Measurements from ENCODE around the gene RCOR1.

Gene RCOR1

DNA sequence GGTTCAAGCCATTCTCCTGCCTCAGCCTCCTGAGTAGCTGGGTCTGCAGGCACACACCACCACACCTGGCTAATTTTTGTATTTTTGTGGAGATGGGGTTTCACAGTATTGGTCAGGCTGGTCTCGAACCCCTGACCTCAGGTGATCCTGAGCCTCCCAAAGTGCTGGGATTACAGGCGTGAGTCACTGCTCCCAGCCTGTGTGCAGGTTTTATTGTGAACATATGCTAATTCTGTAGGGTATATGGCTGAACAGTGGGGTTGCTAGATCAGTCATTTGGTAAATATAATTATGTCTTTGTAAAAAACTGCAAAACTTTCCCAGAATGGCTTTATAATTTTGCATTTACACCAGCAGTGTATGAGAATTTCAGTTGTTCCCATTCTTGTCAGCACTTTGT lies 85.9 kb downstream of the RCOR1 start:
- TF ChIP-seq, protein P1, sequence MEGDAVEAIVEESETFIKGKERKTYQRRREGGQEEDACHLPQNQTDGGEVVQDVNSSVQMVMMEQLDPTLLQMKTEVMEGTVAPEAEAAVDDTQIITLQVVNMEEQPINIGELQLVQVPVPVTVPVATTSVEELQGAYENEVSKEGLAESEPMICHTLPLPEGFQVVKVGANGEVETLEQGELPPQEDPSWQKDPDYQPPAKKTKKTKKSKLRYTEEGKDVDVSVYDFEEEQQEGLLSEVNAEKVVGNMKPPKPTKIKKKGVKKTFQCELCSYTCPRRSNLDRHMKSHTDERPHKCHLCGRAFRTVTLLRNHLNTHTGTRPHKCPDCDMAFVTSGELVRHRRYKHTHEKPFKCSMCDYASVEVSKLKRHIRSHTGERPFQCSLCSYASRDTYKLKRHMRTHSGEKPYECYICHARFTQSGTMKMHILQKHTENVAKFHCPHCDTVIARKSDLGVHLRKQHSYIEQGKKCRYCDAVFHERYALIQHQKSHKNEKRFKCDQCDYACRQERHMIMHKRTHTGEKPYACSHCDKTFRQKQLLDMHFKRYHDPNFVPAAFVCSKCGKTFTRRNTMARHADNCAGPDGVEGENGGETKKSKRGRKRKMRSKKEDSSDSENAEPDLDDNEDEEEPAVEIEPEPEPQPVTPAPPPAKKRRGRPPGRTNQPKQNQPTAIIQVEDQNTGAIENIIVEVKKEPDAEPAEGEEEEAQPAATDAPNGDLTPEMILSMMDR (IDR thresholded peaks at IDR 0.05; ENCODE audit: borderline replicate concordance, insufficient read depth, low read depth, low read length), result no peak
- no peak overlapping the region for H3K4me3 ChIP-seq (ENCODE audit: low read depth, low read length)

DNA sequence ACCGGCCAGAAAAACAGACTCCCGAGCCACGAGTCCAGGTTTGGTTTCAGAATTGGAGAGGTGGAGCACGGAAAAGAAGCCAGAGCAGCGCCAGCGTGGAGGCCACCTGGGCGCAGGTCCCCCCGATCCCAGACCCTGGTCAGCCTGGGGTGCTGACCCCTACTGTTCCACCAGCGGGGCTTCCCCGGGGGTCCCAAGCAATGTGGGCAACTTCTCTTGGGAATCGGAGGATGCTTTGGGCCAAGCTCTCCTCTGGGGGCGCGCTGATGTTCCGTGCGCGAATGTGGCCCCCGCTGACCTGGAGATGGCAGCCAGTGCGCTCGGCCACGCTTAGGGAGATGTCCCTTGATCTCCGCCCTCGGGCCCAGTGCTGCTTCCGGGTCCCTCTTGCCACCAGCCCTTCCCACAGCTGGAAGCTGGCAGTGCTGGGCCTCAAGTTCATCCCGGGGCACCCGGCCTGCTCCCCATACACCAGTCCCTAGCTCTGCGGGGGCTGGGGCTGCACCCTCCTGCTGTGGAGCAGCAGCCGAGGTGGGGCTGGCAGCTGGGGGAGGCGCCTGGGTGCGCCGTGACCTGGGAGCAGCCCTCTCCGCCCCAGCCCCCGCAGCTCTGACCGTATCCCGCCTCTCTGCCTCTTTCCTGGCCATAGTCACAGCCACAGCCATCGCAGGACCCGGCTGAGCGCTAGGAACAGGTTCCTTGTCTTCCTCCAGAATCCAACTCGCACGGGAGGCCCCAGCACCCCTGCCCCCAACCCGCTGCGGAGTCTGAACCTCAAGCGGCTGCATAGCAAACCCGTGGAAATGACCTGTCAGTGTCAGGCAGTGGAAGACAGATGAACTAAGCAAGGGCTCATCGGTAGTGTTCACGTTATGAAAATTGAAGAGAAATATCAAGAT lies 91.2 kb downstream of the RCOR1 start:
- TF ChIP-seq, protein P1 (IDR thresholded peaks at IDR 0.05; ENCODE audit: borderline replicate concordance, insufficient read depth, low read depth, low read length), result no peak
- H3K4me3 ChIP-seq (ENCODE audit: low read depth, low read length), result no peak overlapping the region

DNA sequence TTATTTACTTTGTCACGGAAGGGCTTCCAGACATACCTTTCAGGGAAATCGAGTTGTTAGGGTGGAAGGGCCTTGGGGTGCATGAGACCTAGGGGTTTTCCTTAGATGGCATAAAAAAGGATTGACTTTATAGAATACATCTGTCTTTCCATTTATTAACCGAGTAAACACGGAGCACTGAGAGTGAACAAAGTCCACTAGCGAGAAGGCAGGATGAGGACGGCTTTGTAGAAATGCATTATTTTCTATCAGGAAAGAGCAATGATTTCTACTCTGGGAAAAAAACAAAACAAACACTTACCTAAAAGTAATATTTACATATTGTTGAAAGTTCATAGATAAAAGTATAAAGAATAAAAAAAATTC lies 91.8 kb downstream of the RCOR1 start:
- no peak overlapping the region for H3K4me3 ChIP-seq (ENCODE audit: low read depth, low read length)
- TF ChIP-seq, protein P1 (IDR thresholded peaks at IDR 0.05; ENCODE audit: borderline replicate concordance, insufficient read depth, low read depth, low read length), result no peak

DNA sequence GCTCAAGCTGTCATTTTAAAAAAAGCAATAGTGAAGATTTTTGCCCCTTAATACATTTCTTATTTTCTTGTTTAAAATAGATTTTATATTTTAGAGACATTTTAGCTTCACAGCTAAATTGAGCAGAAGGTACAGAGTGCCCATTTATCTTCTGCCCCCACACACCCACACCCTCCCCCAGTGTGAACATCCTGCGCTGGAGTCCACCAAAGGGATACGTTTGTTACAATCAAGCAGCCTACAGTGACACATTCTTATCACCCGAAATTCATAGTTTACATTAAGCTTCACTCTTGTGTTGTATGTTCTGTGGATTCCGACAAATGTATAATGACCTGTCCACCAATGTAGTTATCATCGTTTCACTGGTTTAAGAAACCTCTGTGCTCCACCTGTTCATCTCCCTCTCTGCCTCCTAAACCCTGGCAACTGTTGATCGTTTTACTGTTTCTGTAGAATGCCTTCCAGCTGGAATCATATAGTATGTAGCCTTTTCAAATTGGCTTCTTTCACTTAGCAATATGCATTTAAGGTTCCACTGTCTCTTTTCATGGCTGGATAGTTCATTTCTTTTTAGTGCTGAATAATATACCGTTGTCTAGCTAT lies 93.8 kb downstream of the RCOR1 start:
- TF ChIP-seq, protein P1 (IDR thresholded peaks at IDR 0.05; ENCODE audit: borderline replicate concordance, insufficient read depth, low read depth, low read length), result no peak
- no peak overlapping the region for H3K4me3 ChIP-seq (ENCODE audit: low read depth, low read length)

DNA sequence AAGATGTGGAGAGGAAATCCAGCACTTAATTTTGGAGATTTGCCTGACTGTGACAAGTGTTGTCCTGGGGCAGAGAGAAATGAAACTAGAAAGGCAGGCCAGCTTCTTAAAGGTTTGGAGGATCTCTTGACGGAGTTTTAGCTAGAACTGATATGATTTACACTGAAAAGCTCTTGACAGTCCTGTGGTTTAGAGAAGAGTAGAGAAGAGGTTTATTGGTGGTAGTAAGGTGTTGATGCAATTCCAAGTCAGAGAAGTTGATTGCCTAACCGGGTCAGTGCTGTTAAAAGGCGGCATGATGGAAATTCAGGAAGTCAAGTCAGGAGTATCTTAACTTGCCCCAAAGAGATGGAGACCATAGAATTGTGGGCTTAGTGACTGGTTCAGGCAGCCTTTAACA lies 95.8 kb downstream of the RCOR1 start:
- H3K4me3 ChIP-seq (ENCODE audit: low read depth, low read length), result no peak overlapping the region
- TF ChIP-seq, protein P1 (IDR thresholded peaks at IDR 0.05; ENCODE audit: borderline replicate concordance, insufficient read depth, low read depth, low read length), result no peak

DNA sequence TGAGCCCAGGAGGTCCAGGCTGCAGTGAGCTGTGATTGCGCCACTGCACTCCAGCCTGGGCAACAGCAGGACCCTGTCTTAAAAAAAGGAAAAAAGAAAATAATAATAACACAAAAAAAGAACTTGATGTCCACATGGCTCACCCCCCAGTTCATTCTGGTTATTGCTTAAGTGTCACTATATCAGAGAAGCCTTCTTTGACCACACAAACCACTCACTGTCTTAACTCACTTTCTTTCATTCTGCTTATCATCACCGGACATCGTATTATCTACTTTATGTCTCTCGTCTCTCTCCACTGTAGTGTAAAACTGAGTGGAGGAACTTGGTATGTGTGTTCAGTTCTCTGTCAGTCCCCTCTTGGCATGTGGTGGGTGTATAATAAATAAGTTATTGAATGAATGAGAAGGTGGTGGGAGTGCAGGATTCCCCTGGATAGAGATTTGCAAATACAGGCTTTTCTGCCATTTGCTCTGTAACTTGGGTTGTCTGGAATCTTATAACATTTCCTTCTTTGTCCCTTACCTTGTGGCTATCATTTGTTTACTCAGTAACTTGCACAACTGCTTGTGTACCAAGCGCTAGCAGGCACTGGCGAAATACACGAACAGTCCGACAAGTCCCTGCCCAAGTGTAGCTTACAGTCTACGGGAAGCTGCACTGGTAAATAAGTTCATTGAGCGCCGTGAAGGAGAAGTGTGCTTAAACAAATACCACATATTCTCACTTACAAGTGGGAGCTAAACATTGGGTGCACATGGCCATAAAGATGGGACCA lies 98.2 kb downstream of the RCOR1 start:
- no peak overlapping the region for H3K4me3 ChIP-seq (ENCODE audit: low read depth, low read length)
- TF ChIP-seq, protein P1 (IDR thresholded peaks at IDR 0.05; ENCODE audit: borderline replicate concordance, insufficient read depth, low read depth, low read length), result no peak
